ENCODE results near the gene KIAA1328. TPM values are rescaled to one million over a fixed set of nuclear protein-coding genes. Genes with fewer than 3 reads are reported as not detected.

Gene KIAA1328
- total and polyA plus RNA-seq, 2 experiments from 2014 or later: 3.8 to 11.5 TPM

GRCh38 chr18:36977121-36977520, 148.2 kb downstream of the KIAA1328 start:
- no peak for TF ChIP-seq CTCF (IDR thresholded peaks at IDR 0.05; ENCODE audit: low read depth, low read length)
- H3K27me3 ChIP-seq: no peaks in the 10 kb centered on the region

GRCh38 chr18:36993068-36993467, 164.1 kb downstream of the KIAA1328 start:
- H3K36me3 ChIP-seq: no peaks in the 10 kb centered on the region

More at GRCh38 chr18:36977121-36977520, 148.2 kb downstream of the KIAA1328 start:
- H3K36me3 ChIP-seq: no peaks in the 10 kb centered on the region
- no peak overlapping the region for H3K27ac ChIP-seq
- no peak overlapping the region for H3K4me3 ChIP-seq
- DNase-seq (ENCODE audit: low read depth in 1 of 2, low spot score in 1 of 2): no peak
- H3K4me1 ChIP-seq (ENCODE audit: low read depth): no peaks in the 10 kb centered on the region
- H3K9me3 ChIP-seq (ENCODE audit: low read depth): no peaks in the 10 kb centered on the region

DNA sequence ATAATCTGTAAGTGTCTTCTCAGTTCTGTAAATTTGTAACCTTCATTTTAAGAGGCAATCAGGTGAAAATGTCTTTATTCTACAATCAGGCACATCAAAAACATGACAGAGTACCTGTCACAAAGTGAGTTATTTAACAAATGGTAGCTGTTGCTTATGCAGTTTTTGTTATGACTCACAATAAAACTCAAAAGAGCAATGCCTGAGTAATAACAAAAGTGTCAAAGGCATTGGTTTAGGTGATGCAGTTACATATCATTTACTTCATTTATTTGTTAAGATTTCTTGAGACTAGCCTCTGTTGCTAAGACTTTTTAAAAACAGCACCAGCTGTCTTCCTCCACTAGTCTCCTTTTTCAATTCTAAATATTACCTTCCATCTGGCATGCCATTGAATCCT, 177.8 kb downstream of the KIAA1328 start:
- no peak for TF ChIP-seq CTCF (IDR thresholded peaks at IDR 0.05; ENCODE audit: low read depth, low read length)
- no peak for DNase-seq (ENCODE audit: low read depth in 1 of 2, low spot score in 1 of 2)
- Histone ChIP-seq H3K9me3 (ENCODE audit: low read depth) (no peaks in the 10 kb centered on the region), H3K4me1 (ENCODE audit: low read depth) (no peaks in the 10 kb centered on the region), H3K27ac (no peak overlapping the region), H3K36me3 (no peaks in the 10 kb centered on the region), H3K27me3 (no peaks in the 10 kb centered on the region), H3K4me3 (no peak overlapping the region)

More at GRCh38 chr18:36993068-36993467, 164.1 kb downstream of the KIAA1328 start:
- H3K27ac ChIP-seq: no peak overlapping the region
- no peaks in the 10 kb centered on the region for H3K27me3 ChIP-seq
- H3K4me3 ChIP-seq: no peak overlapping the region
- peak in 1 of 2 donors; percentile 42 for DNase-seq (ENCODE audit: low read depth in 1 of 2, low spot score in 1 of 2)
- no peaks in the 10 kb centered on the region for H3K9me3 ChIP-seq (ENCODE audit: low read depth)
- H3K4me1 ChIP-seq (ENCODE audit: low read depth): no peaks in the 10 kb centered on the region
- TF ChIP-seq CTCF (IDR thresholded peaks at IDR 0.05; ENCODE audit: low read depth, low read length): no peak

GRCh38 chr18:37012452-37012851, 183.5 kb downstream of the KIAA1328 start:
- Histone ChIP-seq H3K27ac (no peak overlapping the region), H3K4me3 (no peak overlapping the region), H3K36me3 (no peaks in the 10 kb centered on the region), H3K4me1 (ENCODE audit: low read depth) (no peaks in the 10 kb centered on the region), H3K9me3 (ENCODE audit: low read depth) (no peaks in the 10 kb centered on the region), H3K27me3 (no peaks in the 10 kb centered on the region)
- no peak for DNase-seq (ENCODE audit: low read depth in 1 of 2, low spot score in 1 of 2)
- no peak for TF ChIP-seq CTCF (IDR thresholded peaks at IDR 0.05; ENCODE audit: low read depth, low read length)

DNA sequence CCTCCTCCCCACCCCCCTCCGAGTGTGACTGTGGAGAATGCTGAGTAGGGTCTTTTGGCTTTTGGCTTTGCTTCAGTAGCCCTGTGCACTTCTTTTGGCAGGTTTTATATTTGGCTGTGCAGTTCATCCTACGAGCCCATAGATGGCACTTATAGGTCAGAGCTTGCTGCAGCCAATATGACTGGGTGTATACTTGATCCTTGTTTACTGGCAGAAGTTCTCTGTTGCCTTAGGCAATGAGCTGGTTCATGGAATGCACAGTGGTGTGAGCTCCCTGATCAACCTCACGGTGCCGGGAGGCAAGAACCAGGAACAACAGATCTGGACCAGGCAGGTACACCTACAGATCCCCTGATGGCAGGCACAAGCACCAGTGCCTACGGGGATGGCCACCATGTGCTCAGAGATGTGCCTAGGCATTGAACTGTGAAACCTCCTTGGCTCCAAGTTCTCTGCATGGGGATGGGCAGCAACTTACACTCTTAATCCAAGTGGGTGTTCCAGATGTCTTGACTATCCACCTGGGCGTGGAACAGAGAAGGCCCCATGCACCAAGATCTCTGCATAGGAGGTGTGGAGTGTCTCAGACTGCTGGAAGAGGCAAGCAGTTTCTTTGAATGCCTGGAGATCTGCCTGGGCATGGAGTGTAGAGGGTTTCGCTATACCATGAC, 190.4 kb downstream of the KIAA1328 start:
- DNase-seq (ENCODE audit: low read depth in 1 of 2, low spot score in 1 of 2): peak; percentile 6 to 29
- no peak overlapping the region for H3K27ac ChIP-seq
- H3K4me1 ChIP-seq (ENCODE audit: low read depth): no peaks in the 10 kb centered on the region
- H3K27me3 ChIP-seq: no peaks in the 10 kb centered on the region
- no peak overlapping the region for H3K4me3 ChIP-seq
- peak; percentile 32 for TF ChIP-seq CTCF (IDR thresholded peaks at IDR 0.05; ENCODE audit: low read depth, low read length)
- no peaks in the 10 kb centered on the region for H3K9me3 ChIP-seq (ENCODE audit: low read depth)
- no peaks in the 10 kb centered on the region for H3K36me3 ChIP-seq
